Activated CD8-positive, alpha-beta memory T cell treated with anti-CD3 and anti-CD28 coated beads for 24 hours (primary cell): ENCODE data around the gene ABCD3.
"Not testable (repeated sequence)": the region's sequence is repeated elsewhere in the genome, so short reads cannot be mapped to it uniquely, and the experiment has no call there.

Source experiments
- DNase-seq: peaks from one replicate; pipeline ENCODE4 v3.0.0-alpha.2; 2020

ABCD3 gene

GRCh38 chr1:94417978-94418663 lies at the start of gene ABCD3:
TSS of gene ABCD3 (plus strand) at chr1:94418389. CDS start at chr1:94418479, 90 bp downstream.
- peak; percentile 99 for DNase-seq

- not testable (repeated sequence) for DNase-seq
These were observed 45.4 kb upstream of the ABCD3 start for GRCh38 chr1:94372771-94373170.

- not testable (repeated sequence) for DNase-seq
These were observed 44.9 kb upstream of the ABCD3 start for GRCh38 chr1:94373311-94373710.

- DNase-seq, result not testable (repeated sequence)
These were observed 42.5 kb upstream of the ABCD3 start for GRCh38 chr1:94375666-94376065.

- DNase-seq, result not testable (repeated sequence)
These were observed 39.7 kb upstream of the ABCD3 start for GRCh38 chr1:94378493-94378892.

- no peak for DNase-seq
These were observed 38.6 kb upstream of the ABCD3 start for GRCh38 chr1:94379615-94380014.

- DNase-seq, result no peak
These were observed 36.0 kb upstream of the ABCD3 start for GRCh38 chr1:94382201-94382600.

- no peak for DNase-seq
These were observed 34.2 kb upstream of the ABCD3 start for GRCh38 chr1:94383966-94384408.

- DNase-seq, result peak; percentile 58
These were observed 33.5 kb upstream of the ABCD3 start for GRCh38 chr1:94384485-94385265.

GRCh38 chr1:94385308-94385929 lies 32.8 kb upstream of the ABCD3 start:
- DNase-seq, result no peak

GRCh38 chr1:94389298-94389697 lies 28.9 kb upstream of the ABCD3 start:
- DNase-seq, result no peak

GRCh38 chr1:94394247-94394646 lies 23.9 kb upstream of the ABCD3 start:
- no peak for DNase-seq

GRCh38 chr1:94395231-94395630 lies 23.0 kb upstream of the ABCD3 start:
- DNase-seq, result no peak

GRCh38 chr1:94395748-94396309 lies 22.4 kb upstream of the ABCD3 start:
- DNase-seq, result no peak

- DNase-seq, result no peak
These were observed 21.7 kb upstream of the ABCD3 start for GRCh38 chr1:94396356-94397010.

- no peak for DNase-seq
These were observed 19.8 kb upstream of the ABCD3 start for GRCh38 chr1:94398356-94398755.

- no peak for DNase-seq
These were observed 18.7 kb upstream of the ABCD3 start for GRCh38 chr1:94399453-94399852.

GRCh38 chr1:94401206-94401605 lies 17.0 kb upstream of the ABCD3 start:
- DNase-seq, result no peak

GRCh38 chr1:94406446-94406845 lies 11.7 kb upstream of the ABCD3 start:
- no peak for DNase-seq

GRCh38 chr1:94408104-94408830 lies 9.9 kb upstream of the ABCD3 start:
- DNase-seq, result no peak

GRCh38 chr1:94411237-94411636 lies 7.0 kb upstream of the ABCD3 start:
- no peak for DNase-seq

- DNase-seq, result no peak
These were observed 4.9 kb upstream of the ABCD3 start for GRCh38 chr1:94413311-94413710.
